OCI-LY1 (cell line): ENCODE results near the gene PDCD1.

Source experiments
- H2AFZ ChIP-seq: fragments of 200-600 bp; sonication (generic), shearing (Covaris generic); 2 replicates; pipeline ENCODE4 v1.6.0; 2014; ENCODE audit warnings: antibody characterized with exemption, mild to moderate bottlenecking, low read length
- H3F3A ChIP-seq: fragments of 200-600 bp; sonication (generic), shearing (Covaris generic); 2 replicates; pipeline ENCODE4 v1.6.0; 2014; ENCODE audit warnings: mild to moderate bottlenecking, antibody characterized with exemption, low read length, moderate library complexity; ENCODE audit not compliant: insufficient read depth
- H3K27ac ChIP-seq: fragments of 200-600 bp; sonication (generic); 2 replicates; pipeline ENCODE4 v1.5.1; 2014; ENCODE audit warnings: low read length, mixed run types, mild to moderate bottlenecking, low read depth; ENCODE audit not compliant: poor library complexity, severe bottlenecking
- H3K27me3 ChIP-seq: fragments of 200-600 bp; sonication (generic); 2 replicates; pipeline ENCODE4 v1.6.0; 2014; ENCODE audit warnings: antibody characterized with exemption, mild to moderate bottlenecking, low read length, moderate library complexity; ENCODE audit not compliant: insufficient read depth
- H3K36me3 ChIP-seq: fragments of 200-600 bp; sonication (generic); 2 replicates; pipeline ENCODE4 v1.6.1; 2014; ENCODE audit warnings: mild to moderate bottlenecking, antibody characterized with exemption, low read length, moderate library complexity, mixed read lengths; ENCODE audit not compliant: insufficient read depth
- H3K4me1 ChIP-seq: fragments of 200-600 bp; sonication (generic); 2 replicates; pipeline ENCODE4 v1.5.1; 2014; ENCODE audit warnings: mild to moderate bottlenecking, low read length, moderate library complexity; ENCODE audit not compliant: insufficient read depth, severe bottlenecking
- H3K4me2 ChIP-seq: fragments of 200-600 bp; sonication (generic), shearing (Covaris generic); 2 replicates; pipeline ENCODE4 v1.6.1; 2014; ENCODE audit warnings: low read length
- H3K4me3 ChIP-seq: fragments of 200-600 bp; sonication (generic); 2 replicates; pipeline ENCODE4 v1.5.1; 2014; ENCODE audit warnings: low read length, low read depth, mild to moderate bottlenecking, mixed read lengths; ENCODE audit not compliant: poor library complexity, severe bottlenecking
- H3K79me2 ChIP-seq: fragments of 200-600 bp; shearing (Covaris generic); 2 replicates; pipeline ENCODE4 v1.6.1; 2016; ENCODE audit warnings: mixed run types, low read length, mixed read lengths; ENCODE audit not compliant: insufficient read depth
- H3K9ac ChIP-seq: fragments of 200-600 bp; sonication (generic), shearing (Covaris generic); 2 replicates; pipeline ENCODE4 v1.6.1; 2014; ENCODE audit warnings: mild to moderate bottlenecking, low read length, mixed read lengths
- H3K9me2 ChIP-seq: fragments of 200-600 bp; sonication (generic), shearing (Covaris generic); 2 replicates; pipeline ENCODE4 v1.6.1; 2014; ENCODE audit warnings: low read depth, mild to moderate bottlenecking, low read length, mixed read lengths
- H3K9me3 ChIP-seq: fragments of 200-600 bp; shearing (Covaris generic); 2 replicates; pipeline ENCODE4 v1.6.1; 2014; ENCODE audit warnings: low read length, mixed read lengths
- H4K20me1 ChIP-seq: fragments of 200-600 bp; sonication (generic), shearing (Covaris generic); 2 replicates; pipeline ENCODE4 v1.6.0; 2016; ENCODE audit warnings: mild to moderate bottlenecking, low read length; ENCODE audit not compliant: insufficient read depth
- CTCF ChIP-seq: fragments of 200-600 bp; sonication (generic), shearing (Covaris generic); IDR thresholded peaks from 2 replicates; pipeline ENCODE4 v1.5.1; 2017; ENCODE audit warnings: mild to moderate bottlenecking, antibody characterized with exemption, low read length, moderate library complexity, mixed read lengths
- EZH2 ChIP-seq: fragments of 200-600 bp; sonication (generic), shearing (Covaris generic); IDR thresholded peaks from 2 replicates; pipeline ENCODE4 v1.8.0; 2017; ENCODE audit warnings: borderline replicate concordance, mixed run types, mild to moderate bottlenecking, antibody characterized with exemption, low read length, moderate library complexity, mixed read lengths

Gene PDCD1

GRCh38 chr2:241880311-241881073 is 21.8 kb upstream of the PDCD1 start:
- Histone ChIP-seq H3K9me2 (no peaks in the 10 kb centered on the region), H2AFZ (peak overlapping the region; percentile 92), H3F3A (no peaks in the 10 kb centered on the region), H3K36me3 (peaks cover 6% of the 10 kb centered on the region; the same call in 1 of the 2 replicates), H3K4me1 (peaks cover 25% of the 10 kb centered on the region), H3K9ac (peak overlapping the region; percentile 81), H3K27me3 (no peaks in the 10 kb centered on the region), H4K20me1 (no peaks in the 10 kb centered on the region), H3K4me3 (peak overlapping the region; percentile 66), H3K79me2 (no peaks in the 10 kb centered on the region), H3K9me3 (no peaks in the 10 kb centered on the region), H3K4me2 (peak overlapping the region; percentile 95), H3K27ac (peak overlapping the region; percentile 12)
- TF ChIP-seq CTCF = no peak
- no peak for TF ChIP-seq EZH2

GRCh38 chr2:241879326-241879725 is 20.6 kb upstream of the PDCD1 start:
- H3K4me2 ChIP-seq = no peak overlapping the region
- H3K36me3 ChIP-seq = peaks cover 3% of the 10 kb centered on the region; the same call in 1 of the 2 replicates
- no peaks in the 10 kb centered on the region for H3F3A ChIP-seq
- H3K4me1 ChIP-seq = peaks cover 25% of the 10 kb centered on the region
- no peak overlapping the region for H3K4me3 ChIP-seq
- H3K9me3 ChIP-seq = no peaks in the 10 kb centered on the region
- no peaks in the 10 kb centered on the region for H3K27me3 ChIP-seq
- H3K79me2 ChIP-seq = no peaks in the 10 kb centered on the region
- no peak overlapping the region for H3K27ac ChIP-seq
- no peak overlapping the region for H3K9ac ChIP-seq
- H2AFZ ChIP-seq = no peak overlapping the region
- H3K9me2 ChIP-seq = no peaks in the 10 kb centered on the region
- no peaks in the 10 kb centered on the region for H4K20me1 ChIP-seq
- TF ChIP-seq EZH2 = no peak
- TF ChIP-seq CTCF = no peak

- H3K9me2 ChIP-seq = no peaks in the 10 kb centered on the region
- no peak overlapping the region for H3K27ac ChIP-seq
- no peaks in the 10 kb centered on the region; the same call in 1 of the 2 replicates for H3K36me3 ChIP-seq
- no peaks in the 10 kb centered on the region for H3K79me2 ChIP-seq
- peak; percentile 60 for TF ChIP-seq CTCF
- TF ChIP-seq EZH2 = no peak
- H4K20me1 ChIP-seq = no peaks in the 10 kb centered on the region
- H3K4me1 ChIP-seq = peaks cover 25% of the 10 kb centered on the region
- no peak overlapping the region for H2AFZ ChIP-seq
- H3K9me3 ChIP-seq = no peaks in the 10 kb centered on the region
- H3K27me3 ChIP-seq = no peaks in the 10 kb centered on the region
- no peak overlapping the region for H3K4me3 ChIP-seq
- no peaks in the 10 kb centered on the region for H3F3A ChIP-seq
- no peak overlapping the region for H3K9ac ChIP-seq
- H3K4me2 ChIP-seq = no peak overlapping the region
Measured at GRCh38 chr2:241877989-241878970, 19.6 kb upstream of the PDCD1 start.
